A673 (cell line): Measurements from ENCODE around the gene ZNF516. TPM values are rescaled to one million over a fixed set of nuclear protein-coding genes. Genes with fewer than 3 reads are reported as not detected.

Source experiments
- BruUV-seq: library from RNA; stranded (reverse); fragments of 400-500 nt; replicated peaks from 2 replicates; lab custom pipeline; 2021; lab: Mats Ljungman, UMichigan
- CTCF ChIA-PET: fragments of 300-600 bp; sonication (Branson Sonifier 250); formaldehyde crosslinking; loops from one replicate; lab custom pipeline; 2022; ENCODE audit warnings: antibody characterized with exemption; lab: Charles Lee
- POLR2A ChIA-PET: fragments of 300-600 bp; sonication (Branson Sonifier 250); formaldehyde crosslinking; loops from one replicate; lab custom pipeline; 2022; ENCODE audit warnings: antibody characterized with exemption; ENCODE audit not compliant: low non-redundant PET; lab: Charles Lee
- DNase-seq: peaks from one replicate; pipeline ENCODE4 v3.0.0-alpha.2; 2015; ENCODE audit warnings: low spot score
- H3K27ac ChIP-seq: fragments of 200-600 bp; sonication (generic); 2 replicates; pipeline ENCODE4 v1.5.1; 2016; ENCODE audit warnings: mixed run types, low read depth, mild to moderate bottlenecking, mixed read lengths, antibody characterized with exemption, low read length; ENCODE audit not compliant: poor library complexity, severe bottlenecking
- H3K27me3 ChIP-seq: fragments of 200-600 bp; sonication (generic); replicated peaks from 2 replicates; pipeline ENCODE4 v1.6.1; 2017; ENCODE audit warnings: mixed run types, low read depth, mild to moderate bottlenecking, mixed read lengths, antibody characterized with exemption, low read length; ENCODE audit not compliant: insufficient read depth, poor library complexity
- H3K36me3 ChIP-seq: fragments of 200-600 bp; sonication (generic); 2 replicates; pipeline ENCODE4 v1.6.1; 2016; ENCODE audit warnings: mixed run types, mild to moderate bottlenecking, mixed read lengths, antibody characterized with exemption, low read length; ENCODE audit not compliant: insufficient read depth, poor library complexity, severe bottlenecking
- H3K4me1 ChIP-seq: fragments of 200-600 bp; sonication (generic); 2 replicates; pipeline ENCODE4 v1.6.1; 2017; ENCODE audit warnings: mixed run types, mild to moderate bottlenecking, mixed read lengths, antibody characterized with exemption, low read length; ENCODE audit not compliant: insufficient read depth, poor library complexity, severe bottlenecking
- H3K4me3 ChIP-seq: fragments of 200-600 bp; sonication (generic); 2 replicates; pipeline ENCODE4 v1.5.1; 2016; ENCODE audit warnings: low read depth, mixed run types, mild to moderate bottlenecking, mixed read lengths, low read length; ENCODE audit not compliant: poor library complexity, severe bottlenecking
- H3K9me3 ChIP-seq: fragments of 200-600 bp; sonication (generic); 2 replicates; pipeline ENCODE4 v1.6.1; 2016; ENCODE audit warnings: mixed run types, low read depth, mild to moderate bottlenecking, mixed read lengths, antibody characterized with exemption, low read length; ENCODE audit not compliant: poor library complexity, severe bottlenecking
- CTCF ChIP-seq: fragments of 300-800, 200-600 bp; sonication (generic); conservative IDR thresholded peaks from 2 replicates; pipeline ENCODE4 v1.5.1; 2017; ENCODE audit warnings: low read depth, mild to moderate bottlenecking, antibody characterized with exemption, low read length, moderate library complexity, mixed read lengths
- EZH2 ChIP-seq: fragments of 200-600 bp; sonication (generic); IDR thresholded peaks from 2 replicates; pipeline ENCODE4 v1.6.1; 2017; ENCODE audit warnings: borderline replicate concordance, low read depth, mild to moderate bottlenecking, mixed read lengths, antibody characterized with exemption, low read length; ENCODE audit not compliant: poor library complexity, severe bottlenecking
- intact Hi-C: fragments of 100-400 bp; cut with micrococcal nuclease; formaldehyde crosslinking; loops from one replicate; pipeline ENCODE4 v1.10.0; 2022; ENCODE audit not compliant: unreplicated experiment
- total RNA-seq: library from RNA; stranded (reverse); gene quantifications from 2 replicates; pipeline ENCODE4 v1.2.3, GENCODE V29; 2021

The ZNF516 gene
- total RNA-seq, 1 experiment from 2014 or later: 32.3 TPM

- H3K4me1 ChIP-seq: peaks cover 4% of the 10 kb centered on the region
- no peak for DNase-seq
Measured at GRCh38 chr18:76458522-76459311, 36.3 kb downstream of the ZNF516 start.

GRCh38 chr18:76457957-76458356 lies 37.1 kb downstream of the ZNF516 start:
- TF ChIP-seq CTCF: no peak
- TF ChIP-seq EZH2: no peak
- no peak for DNase-seq
- ChIA-PET POLR2A (no interaction called here), CTCF (no interaction called here)
- Histone ChIP-seq H3K4me1 (peaks cover 5% of the 10 kb centered on the region), H3K9me3 (no peaks in the 10 kb centered on the region), H3K27ac (no peak overlapping the region), H3K4me3 (no peak overlapping the region), H3K36me3 (peaks cover 4% of the 10 kb centered on the region), H3K27me3 (no peaks in the 10 kb centered on the region)
- BruUV-seq: no TSS peak
- intact Hi-C loops: loop anchor here (10.0 kb wide), 1 partner anchor 107 kb away; no protein-coding TSS in a partner anchor

More at GRCh38 chr18:76458522-76459311, 36.3 kb downstream of the ZNF516 start:
- H3K36me3 ChIP-seq: peaks cover 4% of the 10 kb centered on the region
- ChIA-PET POLR2A (no interaction called here), CTCF (no interaction called here)
- no peak overlapping the region for H3K4me3 ChIP-seq
- no peaks in the 10 kb centered on the region for H3K9me3 ChIP-seq
- no peak overlapping the region for H3K27ac ChIP-seq
- intact Hi-C loops: loop anchor here (10.0 kb wide), 1 partner anchor 106 kb away; no protein-coding TSS in a partner anchor
- no TSS peak for BruUV-seq
- H3K27me3 ChIP-seq: no peaks in the 10 kb centered on the region
- TF ChIP-seq CTCF: no peak

GRCh38 chr18:76457475-76457874 lies 37.6 kb downstream of the ZNF516 start:
- no peaks in the 10 kb centered on the region for H3K27me3 ChIP-seq
- no peak overlapping the region for H3K4me3 ChIP-seq
- H3K4me1 ChIP-seq: peaks cover 10% of the 10 kb centered on the region
- BruUV-seq: no TSS peak
- H3K27ac ChIP-seq: no peak overlapping the region
- no peak for DNase-seq
- POLR2A ChIA-PET: no interaction called here
- intact Hi-C loops: loop anchor here (10.0 kb wide), 1 partner anchor 107 kb away; no protein-coding TSS in a partner anchor
- H3K36me3 ChIP-seq: peaks cover 4% of the 10 kb centered on the region
- no peaks in the 10 kb centered on the region for H3K9me3 ChIP-seq
- no peak for TF ChIP-seq EZH2
- no peak for TF ChIP-seq CTCF
- CTCF ChIA-PET: no interaction called here
